ENCODE data around the gene KANK3. TPM values are rescaled to one million over a fixed set of nuclear protein-coding genes. Genes with fewer than 3 reads are reported as not detected.
"Not testable (repeated sequence)": the region's sequence is repeated elsewhere in the genome, so short reads cannot be mapped to it uniquely, and the experiment has no call there.

KANK3 gene
- total and polyA plus RNA-seq, 10 of the 15 experiments (the other 5 are each of a cell fraction or from before 2014, with no cell fraction given) = 0.03 to 0.93 (median 0.22) TPM; not detected in 1

- in situ Hi-C loops (cut with MboI); ATAC-seq; RAD21 ChIA-PET (ENCODE audit: unreplicated experiment); H3K9me3 ChIP-seq (replicated peaks; ENCODE audit: control insufficient read depth, insufficient read depth, low read length); H3K4me3 ChIP-seq; H3K4me2 ChIP-seq (ENCODE audit: control insufficient read depth, insufficient read depth); DNase-seq (ENCODE audit: low read depth, low spot score); FAIRE-seq; H2AFZ ChIP-seq (ENCODE audit: control insufficient read depth, low read depth, low read length); intact Hi-C loops (cut with micrococcal nuclease; ENCODE audit: unreplicated experiment); H3K36me3 ChIP-seq (ENCODE audit: control insufficient read depth in 2 of 2, insufficient read depth in 2 of 2, low read length in 1 of 2); H3K4me1 ChIP-seq (ENCODE audit: control insufficient read depth, insufficient read depth, low read length); POLR2A ChIA-PET; H3K27ac ChIP-seq (ENCODE audit: control insufficient read depth, insufficient read depth); H3K9ac ChIP-seq (ENCODE audit: control insufficient read depth, insufficient read depth, low read length); H3K79me2 ChIP-seq (ENCODE audit: control insufficient read depth, insufficient read depth, low read length); BruUV-seq (replicated peaks); H3K27me3 ChIP-seq (replicated peaks in 1 of 2; ENCODE audit: control insufficient read depth in 2 of 2, insufficient read depth in 2 of 2, low read length in 1 of 2); H4K20me1 ChIP-seq (ENCODE audit: control insufficient read depth, insufficient read depth): not testable (repeated sequence)
- TF ChIP-seq NFYB (IDR thresholded peaks at IDR 0.05; ENCODE audit: insufficient read depth, low read depth, low read length) = peak; percentile 60; the same call in 1 of the 2 replicates
- ChIA-PET CTCF (interaction anchor here (1.3 to 1.4 kb wide), 2 partner anchors 34 to 119 kb away, joined by 3 read pairs; no protein-coding TSS in a partner anchor), SMC1A (ENCODE audit: uncharacterized antibody, unreplicated experiment) (interaction anchor here (1.0 kb wide), 1 partner anchor 31 kb away, joined by 3 read pairs; no protein-coding TSS in a partner anchor)
- 97% methylated on average over 9 of the region's 9 CpGs for WGBS (ENCODE audit: insufficient coverage, insufficient replicate concordance, low lambda C conversion rate, missing lambda C conversion rate)
These were observed 43.4 kb upstream of the KANK3 start for GRCh38 chr19:8386419-8386818.

- BruUV-seq (replicated peaks); H3K79me2 ChIP-seq (ENCODE audit: control insufficient read depth, insufficient read depth, low read length); H2AFZ ChIP-seq (ENCODE audit: control insufficient read depth, low read depth, low read length); H3K4me2 ChIP-seq (ENCODE audit: control insufficient read depth, insufficient read depth); intact Hi-C loops (cut with micrococcal nuclease; ENCODE audit: unreplicated experiment); DNase-seq (ENCODE audit: low read depth, low spot score); H3K36me3 ChIP-seq (ENCODE audit: control insufficient read depth in 2 of 2, insufficient read depth in 2 of 2, low read length in 1 of 2); H4K20me1 ChIP-seq (ENCODE audit: control insufficient read depth, insufficient read depth); H3K4me3 ChIP-seq; H3K27ac ChIP-seq (ENCODE audit: control insufficient read depth, insufficient read depth); H3K4me1 ChIP-seq (ENCODE audit: control insufficient read depth, insufficient read depth, low read length); H3K27me3 ChIP-seq (replicated peaks in 1 of 2; ENCODE audit: control insufficient read depth in 2 of 2, insufficient read depth in 2 of 2, low read length in 1 of 2); RAD21 ChIA-PET (ENCODE audit: unreplicated experiment); POLR2A ChIA-PET; in situ Hi-C loops (cut with MboI); H3K9ac ChIP-seq (ENCODE audit: control insufficient read depth, insufficient read depth, low read length); FAIRE-seq; ATAC-seq; H3K9me3 ChIP-seq (replicated peaks; ENCODE audit: control insufficient read depth, insufficient read depth, low read length): not testable (repeated sequence)
- CTCF ChIA-PET = interaction anchor here (1.3 kb wide), 1 partner anchor 33 kb away, joined by 3 read pairs; no protein-coding TSS in a partner anchor
- WGBS (ENCODE audit: insufficient coverage, insufficient replicate concordance, low lambda C conversion rate, missing lambda C conversion rate) = 81% methylated on average over 3 of the region's 3 CpGs
- SMC1A ChIA-PET (ENCODE audit: uncharacterized antibody, unreplicated experiment) = interaction anchor here (1.0 kb wide), 1 partner anchor 30 kb away, joined by 3 read pairs; no protein-coding TSS in a partner anchor
These were observed 42.5 kb upstream of the KANK3 start for GRCh38 chr19:8385566-8385965.

GRCh38 chr19:8385103-8385502 lies 42.0 kb upstream of the KANK3 start:
- FAIRE-seq; ATAC-seq; H3K79me2 ChIP-seq (ENCODE audit: control insufficient read depth, insufficient read depth, low read length); H3K36me3 ChIP-seq (ENCODE audit: control insufficient read depth in 2 of 2, insufficient read depth in 2 of 2, low read length in 1 of 2); RAD21 ChIA-PET (ENCODE audit: unreplicated experiment); H3K27ac ChIP-seq (ENCODE audit: control insufficient read depth, insufficient read depth); SMC1A ChIA-PET (ENCODE audit: uncharacterized antibody, unreplicated experiment); BruUV-seq (replicated peaks); H3K9me3 ChIP-seq (replicated peaks; ENCODE audit: control insufficient read depth, insufficient read depth, low read length); DNase-seq (ENCODE audit: low read depth, low spot score); CTCF ChIA-PET; H4K20me1 ChIP-seq (ENCODE audit: control insufficient read depth, insufficient read depth); H2AFZ ChIP-seq (ENCODE audit: control insufficient read depth, low read depth, low read length); H3K4me1 ChIP-seq (ENCODE audit: control insufficient read depth, insufficient read depth, low read length); POLR2A ChIA-PET; H3K9ac ChIP-seq (ENCODE audit: control insufficient read depth, insufficient read depth, low read length); in situ Hi-C loops (cut with MboI); H3K4me2 ChIP-seq (ENCODE audit: control insufficient read depth, insufficient read depth); H3K27me3 ChIP-seq (replicated peaks in 1 of 2; ENCODE audit: control insufficient read depth in 2 of 2, insufficient read depth in 2 of 2, low read length in 1 of 2); intact Hi-C loops (cut with micrococcal nuclease; ENCODE audit: unreplicated experiment); H3K4me3 ChIP-seq: not testable (repeated sequence)
- 93% methylated on average over 2 of the region's 2 CpGs for WGBS (ENCODE audit: insufficient coverage, insufficient replicate concordance, low lambda C conversion rate, missing lambda C conversion rate)

- RAD21 ChIA-PET (ENCODE audit: unreplicated experiment); H3K4me2 ChIP-seq (ENCODE audit: control insufficient read depth, insufficient read depth); H3K4me3 ChIP-seq; ATAC-seq; intact Hi-C loops (cut with micrococcal nuclease; ENCODE audit: unreplicated experiment); H3K27ac ChIP-seq (ENCODE audit: control insufficient read depth, insufficient read depth); FAIRE-seq; CTCF ChIA-PET; H3K4me1 ChIP-seq (ENCODE audit: control insufficient read depth, insufficient read depth, low read length); SMC1A ChIA-PET (ENCODE audit: uncharacterized antibody, unreplicated experiment); H3K9ac ChIP-seq (ENCODE audit: control insufficient read depth, insufficient read depth, low read length); in situ Hi-C loops (cut with MboI); H2AFZ ChIP-seq (ENCODE audit: control insufficient read depth, low read depth, low read length); H3K27me3 ChIP-seq (replicated peaks in 1 of 2; ENCODE audit: control insufficient read depth in 2 of 2, insufficient read depth in 2 of 2, low read length in 1 of 2); BruUV-seq (replicated peaks); DNase-seq (ENCODE audit: low read depth, low spot score); H3K36me3 ChIP-seq (ENCODE audit: control insufficient read depth in 2 of 2, insufficient read depth in 2 of 2, low read length in 1 of 2); H3K9me3 ChIP-seq (replicated peaks; ENCODE audit: control insufficient read depth, insufficient read depth, low read length); H4K20me1 ChIP-seq (ENCODE audit: control insufficient read depth, insufficient read depth); POLR2A ChIA-PET; H3K79me2 ChIP-seq (ENCODE audit: control insufficient read depth, insufficient read depth, low read length): not testable (repeated sequence)
- WGBS (ENCODE audit: insufficient coverage, insufficient replicate concordance, low lambda C conversion rate, missing lambda C conversion rate) = 71% methylated on average over 4 of the region's 4 CpGs
These were observed 41.5 kb upstream of the KANK3 start for GRCh38 chr19:8384569-8384968.

Measured in GM12878 (cell line).